ENCODE results near the gene SPIB. TPM values are rescaled to one million over a fixed set of nuclear protein-coding genes. Genes with fewer than 3 reads are reported as not detected.

Gene SPIB
- total RNA-seq, 8 experiments from 2014 or later: 0.09 to 2.6 (median 0.47) TPM; not detected in 2

DNA sequence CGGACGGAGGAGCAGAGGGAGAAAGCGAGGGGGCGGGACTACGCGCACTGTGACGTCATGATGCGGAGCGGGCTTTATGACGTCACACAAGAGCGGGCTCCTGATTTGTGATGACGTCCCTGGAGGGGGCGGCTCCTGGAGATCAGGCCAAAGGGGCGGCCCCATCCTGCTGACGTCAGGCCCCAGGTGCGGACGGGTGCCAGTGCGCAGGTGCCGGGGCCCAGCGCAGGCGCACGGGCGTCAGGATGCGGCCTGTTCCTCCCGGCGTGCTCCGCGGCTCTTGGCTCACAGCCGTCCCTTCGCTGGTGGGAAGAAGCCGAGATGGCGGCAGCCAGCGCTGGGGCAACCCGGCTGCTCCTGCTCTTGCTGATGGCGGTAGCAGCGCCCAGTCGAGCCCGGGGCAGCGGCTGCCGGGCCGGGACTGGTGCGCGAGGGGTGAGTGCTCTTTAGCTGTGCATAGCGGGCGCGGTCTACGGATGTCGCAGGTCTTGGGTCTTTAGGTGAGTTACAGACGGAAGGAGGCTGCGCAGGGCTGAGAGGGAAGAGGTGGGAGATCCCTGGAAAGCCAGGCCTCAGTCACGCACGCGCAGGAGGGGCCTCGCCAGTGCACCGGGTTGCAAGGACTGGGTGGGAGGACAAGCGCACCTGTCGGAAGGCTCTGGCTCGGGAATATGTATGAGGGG, 57.6 kb downstream of the SPIB start, which contains the start of the genes EMC10 and GARIN5A:
EMC10 (plus strand) TSS at position 284 of the 683 bp plus-strand sequence; CDS start at position 322, 38 bp downstream.
GARIN5A (minus strand) TSS at position 625 of the 683 bp plus-strand sequence; CDS start at position 165, 460 bp downstream.
- peak; percentile 86 to 94 (median 90) for ATAC-seq (replicated peaks in 6 of 8)
- peak within 1 kb of the TSS; percentile 57 to 97 (median 78) for H3K4me3 ChIP-seq
- WGBS, 10 experiments: 0 to 39% (median 20%) methylated on average over 1 to 4 of the region's 58 CpGs; no CpG with 5 or more reads in 6 of the 10 experiments
- peak within 1 kb of the TSS; percentile 91 to 95 for H3K27ac ChIP-seq
- in situ Hi-C loops (cut with MboI; ENCODE audit: low pct_unique_long_range_greater_than_20kb in 2 of 9, low sequenced_read_pairs in 9 of 9, unreplicated experiment in 9 of 9): no loop called here
- H3K4me1 ChIP-seq (replicated peaks in 1 of 2): peaks cover 5 to 9% of the 10 kb centered on the region in 2 donors

- Histone ChIP-seq H3K4me3 (peak overlapping the region; percentile 57 to 97 (median 78)), H3K4me1 (replicated peaks in 1 of 2) (peaks cover 5 to 9% of the 10 kb centered on the region in 2 donors), H3K27ac (peak overlapping the region in 1 of 2 donors; percentile 91)
- ATAC-seq (replicated peaks in 6 of 8): no peak
- in situ Hi-C loops (cut with MboI; ENCODE audit: low pct_unique_long_range_greater_than_20kb in 2 of 9, low sequenced_read_pairs in 9 of 9, unreplicated experiment in 9 of 9): no loop called here
- WGBS, 10 experiments: 14 to 44% (median 27%) methylated on average over 2 to 14 of the region's 20 CpGs; no CpG with 5 or more reads in 3 of the 10 experiments
Observed at GRCh38 chr19:50476907-50477238, 58.1 kb downstream of the SPIB start.

DNA sequence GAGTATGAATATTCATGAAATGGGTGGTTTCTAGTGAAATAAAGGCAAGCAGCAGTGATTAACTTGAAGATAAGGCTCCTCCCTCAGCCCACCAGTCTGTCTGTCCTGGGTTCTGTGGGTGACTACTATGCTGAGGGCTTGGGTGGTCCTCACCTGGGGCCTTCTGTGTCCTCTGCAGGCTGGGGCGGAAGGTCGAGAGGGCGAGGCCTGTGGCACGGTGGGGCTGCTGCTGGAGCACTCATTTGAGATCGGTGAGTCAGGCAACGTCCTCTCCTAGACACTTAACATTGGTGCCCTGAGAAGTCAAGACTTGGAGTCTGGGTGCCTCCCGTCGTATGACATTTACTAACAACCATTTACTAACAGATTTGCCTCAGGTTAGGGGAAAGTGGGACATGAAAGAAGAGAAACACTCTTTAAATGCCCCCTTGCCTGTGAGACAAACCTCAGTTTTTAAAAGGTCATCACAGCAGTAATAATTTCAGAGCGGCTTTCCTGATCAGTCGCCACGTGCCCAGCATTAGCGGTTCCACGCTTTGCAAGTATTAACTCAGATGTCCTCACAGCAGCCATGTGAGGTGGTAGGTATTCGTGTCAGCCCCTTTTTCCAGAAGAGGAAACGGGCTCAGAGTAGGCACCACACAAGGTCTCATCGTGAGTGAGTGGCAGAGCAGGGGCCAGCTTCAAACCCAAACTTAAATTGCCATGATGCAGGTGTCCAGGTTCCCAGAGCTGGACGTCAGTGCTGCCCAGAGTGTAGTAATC, 59.2 kb downstream of the SPIB start:
- H3K4me3 ChIP-seq: no peak overlapping the region
- H3K27ac ChIP-seq: no peak overlapping the region
- WGBS, 10 experiments: 69 to 100% (median 98%) methylated on average over 2 to 17 of the region's 17 CpGs; no CpG with 5 or more reads in 2 of the 10 experiments
- ATAC-seq (replicated peaks in 6 of 8): no peak
- in situ Hi-C loops (cut with MboI; ENCODE audit: low pct_unique_long_range_greater_than_20kb in 2 of 9, low sequenced_read_pairs in 9 of 9, unreplicated experiment in 9 of 9): no loop called here
- peaks cover 5 to 9% of the 10 kb centered on the region in 2 donors for H3K4me1 ChIP-seq (replicated peaks in 1 of 2)

- no peak for ATAC-seq (replicated peaks in 6 of 8)
- peaks cover 5 to 9% of the 10 kb centered on the region in 2 donors for H3K4me1 ChIP-seq (replicated peaks in 1 of 2)
- in situ Hi-C loops (cut with MboI; ENCODE audit: low pct_unique_long_range_greater_than_20kb in 2 of 9, low sequenced_read_pairs in 9 of 9, unreplicated experiment in 9 of 9): no loop called here
- WGBS, 10 experiments: 40 to 100% (median 73%) methylated on average over 1 to 6 of the region's 19 CpGs; no CpG with 5 or more reads in 5 of the 10 experiments
- H3K27ac ChIP-seq: no peak overlapping the region
- H3K4me3 ChIP-seq: no peak overlapping the region
Observed at GRCh38 chr19:50478901-50479715, 60.4 kb downstream of the SPIB start.

DNA sequence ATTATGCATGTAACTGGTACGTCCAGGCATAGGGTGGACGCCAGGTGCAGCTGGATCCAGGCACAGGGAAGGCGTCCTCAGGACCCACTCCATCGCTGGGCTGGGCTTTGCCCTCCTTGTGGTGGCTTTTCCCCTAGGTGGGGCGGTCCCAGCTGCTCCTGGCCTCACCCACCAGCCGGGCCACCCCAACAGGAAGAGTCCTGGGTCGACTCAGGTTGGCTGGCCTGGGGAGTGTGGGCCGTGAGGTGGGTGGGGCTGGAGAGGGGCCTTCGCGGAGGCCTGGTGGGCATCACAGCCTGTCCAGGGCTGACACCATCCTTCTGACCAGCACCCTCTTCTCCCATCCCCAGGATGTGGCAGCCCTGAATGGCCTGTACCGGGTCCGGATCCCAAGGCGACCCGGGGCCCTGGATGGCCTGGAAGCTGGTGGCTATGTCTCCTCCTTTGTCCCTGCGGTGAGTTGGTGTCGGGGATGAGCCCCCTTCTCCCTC, 61.1 kb downstream of the SPIB start:
- in situ Hi-C loops (cut with MboI; ENCODE audit: low pct_unique_long_range_greater_than_20kb in 2 of 9, low sequenced_read_pairs in 9 of 9, unreplicated experiment in 9 of 9): no loop called here
- no peak overlapping the region for H3K27ac ChIP-seq
- H3K4me1 ChIP-seq (replicated peaks in 1 of 2): peaks cover 5 to 9% of the 10 kb centered on the region in 2 donors
- 80 to 100% (median 100%) methylated on average over 1 to 7 of the region's 16 CpGs; no CpG with 5 or more reads in 3 of the 10 experiments for WGBS, 10 experiments
- H3K4me3 ChIP-seq: no peak overlapping the region
- ATAC-seq (replicated peaks in 6 of 8): no peak

DNA sequence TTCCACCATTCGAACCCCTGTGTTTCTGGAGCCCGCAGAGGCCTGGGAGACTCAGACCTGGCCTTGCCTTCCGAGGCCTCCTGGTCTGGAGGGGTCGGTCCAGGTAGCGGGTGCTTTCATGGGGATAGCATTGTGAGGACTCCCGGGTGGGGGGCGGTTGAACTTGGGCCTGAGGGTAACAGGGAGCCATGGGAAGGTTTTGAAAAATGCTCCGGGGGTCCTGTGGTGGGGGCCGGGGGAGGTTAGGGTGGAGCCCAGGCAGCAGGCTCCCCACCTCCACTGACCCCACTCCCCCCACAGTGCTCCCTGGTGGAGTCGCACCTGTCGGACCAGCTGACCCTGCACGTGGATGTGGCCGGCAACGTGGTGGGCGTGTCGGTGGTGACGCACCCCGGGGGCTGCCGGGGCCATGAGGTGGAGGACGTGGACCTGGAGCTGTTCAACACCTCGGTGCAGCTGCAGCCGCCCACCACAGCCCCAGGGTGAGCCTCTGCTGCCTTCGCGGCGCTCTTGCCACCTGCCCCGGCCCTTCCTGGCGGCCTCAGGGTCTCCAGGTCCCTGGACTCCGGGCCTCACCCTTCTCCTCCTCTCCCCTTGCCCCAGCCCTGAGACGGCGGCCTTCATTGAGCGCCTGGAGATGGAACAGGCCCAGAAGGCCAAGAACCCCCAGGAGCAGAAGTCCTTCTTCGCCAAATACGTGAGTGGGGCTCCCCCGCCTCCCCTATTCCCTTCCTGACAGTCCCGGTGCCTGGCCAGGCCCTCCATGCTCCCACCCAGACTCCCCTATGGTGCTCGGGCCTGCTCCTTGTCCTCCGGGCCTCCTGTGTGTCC, 61.8 kb downstream of the SPIB start:
- ATAC-seq (replicated peaks in 6 of 8): no peak
- 70 to 89% (median 83%) methylated on average over 2 to 4 of the region's 37 CpGs; no CpG with 5 or more reads in 7 of the 10 experiments for WGBS, 10 experiments
- Histone ChIP-seq H3K27ac (no peak overlapping the region), H3K4me1 (replicated peaks in 1 of 2) (peaks cover 5 to 9% of the 10 kb centered on the region in 2 donors), H3K4me3 (no peak overlapping the region)
- in situ Hi-C loops (cut with MboI; ENCODE audit: low pct_unique_long_range_greater_than_20kb in 2 of 9, low sequenced_read_pairs in 9 of 9, unreplicated experiment in 9 of 9): no loop called here

Other genes with a start within 250 kb of the SPIB start
- 1 to 10 TPM in 3 of 8 experiments, under 1 TPM in 5; 0.18 to 2.2 (median 0.54) TPM for gene MYH14, start 215.3 kb upstream of the SPIB start, total RNA-seq
- gene KCNC3, start 89.6 kb upstream of the SPIB start, total RNA-seq: 1 to 10 TPM in 4 of 8 experiments, under 1 TPM in 4; 0.13 to 2.6 (median 0.99) TPM
- gene NAPSA, start 53.3 kb upstream of the SPIB start, total RNA-seq: 1 to 10 TPM in 4 of 8 experiments, under 1 TPM in 4; 0.18 to 1.9 (median 0.95) TPM
- gene NR1H2, start 42.5 kb upstream of the SPIB start, total RNA-seq: 10 to 100 TPM; 13.5 to 71.4 (median 30.6) TPM
- 10 to 100 TPM in 5 of 8 experiments, 1 to 10 TPM in 3; 6.2 to 56.0 (median 12.7) TPM for gene POLD1, start 34.6 kb upstream of the SPIB start, total RNA-seq
- under 1 TPM in 4 of 8 experiments, not detected in 4; 0.04 to 0.27 (median 0.11) TPM for gene MYBPC2, start 14.0 kb downstream of the SPIB start, total RNA-seq
- 100 to 1,000 TPM in 3 of 8 experiments, 10 to 100 TPM in 5; 46.0 to 183 (median 90.3) TPM for gene EMC10, start 57.6 kb downstream of the SPIB start, total RNA-seq
- gene GARIN5A, start 57.9 kb downstream of the SPIB start, total RNA-seq: 1 to 10 TPM in 6 of 8 experiments, under 1 TPM in 2; 0.46 to 6.9 (median 1.9) TPM
- 10 to 100 TPM in 4 of 8 experiments, 1 to 10 TPM in 4; 3.9 to 40.5 (median 11.3) TPM for gene JOSD2, start 92.3 kb downstream of the SPIB start, total RNA-seq
- gene ASPDH, start 95.0 kb downstream of the SPIB start, total RNA-seq: 1 to 10 TPM in 4 of 8 experiments, under 1 TPM in 1, not detected in 3; 0.58 to 3.0 (median 1.4) TPM
- gene LRRC4B, start 149.5 kb downstream of the SPIB start, total RNA-seq: 10 to 100 TPM in 5 of 8 experiments, under 1 TPM in 3; 0.10 to 45.8 (median 17.2) TPM
- 10 to 100 TPM in 1 of 8 experiments, 1 to 10 TPM in 4, under 1 TPM in 3; 0.31 to 12.5 (median 3.4) TPM for gene SYT3, start 220.9 kb downstream of the SPIB start, total RNA-seq
- 10 to 100 TPM in 2 of 8 experiments, 1 to 10 TPM in 4, not detected in 2; 1.3 to 10.9 (median 6.4) TPM for gene C19orf81, start 230.5 kb downstream of the SPIB start, total RNA-seq

Data from motor neuron (in vitro differentiated cells).